K562 treated with DMSO at 1 percent for 4 hours (cell line): ENCODE data around the gene CCDC124. TPM values are rescaled to one million over a fixed set of nuclear protein-coding genes. Genes with fewer than 3 reads are reported as not detected.

ENCODE experiments used
- total RNA-seq: library from RNA; unstranded; fragments of 300-600 nt; gene quantifications from 2 replicates; pipeline ENCODE4 v1.2.3, GENCODE V29; 2022; ENCODE audit not compliant: insufficient read depth

The CCDC124 gene, protein sequence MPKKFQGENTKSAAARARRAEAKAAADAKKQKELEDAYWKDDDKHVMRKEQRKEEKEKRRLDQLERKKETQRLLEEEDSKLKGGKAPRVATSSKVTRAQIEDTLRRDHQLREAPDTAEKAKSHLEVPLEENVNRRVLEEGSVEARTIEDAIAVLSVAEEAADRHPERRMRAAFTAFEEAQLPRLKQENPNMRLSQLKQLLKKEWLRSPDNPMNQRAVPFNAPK
- 116 TPM in 2 replicates for total RNA-seq

GRCh38 chr19:17932485-17933338, at the start of gene CCDC124:
Gene CCDC124, plus strand, starts transcription at chr19:17933015. Its CDS starts 3,406 bp downstream, at chr19:17936421.

DNA sequence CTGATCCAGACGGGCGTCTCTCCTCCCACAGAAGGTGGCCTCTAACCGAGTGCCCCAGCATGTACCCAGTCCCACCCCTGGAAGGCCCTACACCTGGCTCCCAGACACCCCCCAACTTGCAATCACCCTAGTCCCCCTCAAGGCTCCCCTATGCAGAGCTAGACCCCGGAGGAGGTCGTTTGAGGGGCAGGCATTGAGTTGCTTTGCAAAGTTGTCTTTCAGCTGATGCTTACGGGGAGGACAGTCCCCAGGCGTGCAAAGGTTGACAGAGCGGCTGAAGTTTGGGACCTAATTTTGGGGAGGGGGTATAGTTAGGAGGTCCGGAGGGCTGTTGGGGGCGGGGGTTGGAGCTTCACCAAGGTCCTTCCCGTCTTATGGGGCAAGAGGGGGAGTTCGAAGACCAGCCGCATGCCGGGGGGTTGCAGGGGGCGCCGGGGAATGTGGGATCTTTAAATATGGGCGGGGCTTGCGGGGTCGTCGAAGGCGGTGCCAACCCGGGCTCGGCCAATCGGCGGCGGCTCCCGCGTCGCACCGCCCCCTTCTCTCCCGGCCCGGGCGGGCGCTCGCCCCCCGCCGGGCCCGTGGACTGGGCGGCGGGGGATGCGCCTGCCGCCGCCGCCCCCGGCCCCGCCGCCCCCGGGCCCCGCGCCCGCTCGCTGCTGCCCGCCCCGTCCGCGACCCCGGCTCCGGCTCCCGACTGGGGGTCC, 33.9 kb downstream of the CCDC124 start, which contains the start of gene KCNN1:
Gene KCNN1, plus strand, starts transcription at position 558 of the 707 bp plus-strand sequence. CDS start 6,782 bp downstream, outside the sequence.

Other genes with a start within 250 kb of the CCDC124 start
- gene UNC13A, start 244.7 kb upstream of the CCDC124 start, total RNA-seq = 0.15 and 0.85 TPM in 2 replicates
- gene MAP1S, start 213.5 kb upstream of the CCDC124 start, total RNA-seq = 57.8 and 66.7 TPM in 2 replicates
- gene FCHO1, start 181.5 kb upstream of the CCDC124 start, total RNA-seq = 38.8 TPM in 2 replicates
- not detected in 2 replicates for gene B3GNT3, start 137.9 kb upstream of the CCDC124 start, total RNA-seq
- not detected in 2 replicates for gene INSL3, start 111.5 kb upstream of the CCDC124 start, total RNA-seq
- not detected in 2 replicates for gene JAK3, start 85.0 kb upstream of the CCDC124 start, total RNA-seq
- 7,984 and 8,621 TPM in 2 replicates for gene RPL18A, start 73.1 kb upstream of the CCDC124 start, total RNA-seq
- 0.16 TPM in 1 of 2 replicates, not detected in the other for gene SLC5A5, start 61.1 kb upstream of the CCDC124 start, total RNA-seq
- 10.3 and 19.9 TPM in 2 replicates for gene KCNN1, start 34.1 kb downstream of the CCDC124 start, total RNA-seq
- 27.4 and 31.6 TPM in 2 replicates for gene ARRDC2, start 75.2 kb downstream of the CCDC124 start, total RNA-seq
- not detected in 2 replicates for gene IL12RB1, start 153.9 kb downstream of the CCDC124 start, total RNA-seq
- 10.6 and 11.1 TPM in 2 replicates for gene MAST3, start 164.8 kb downstream of the CCDC124 start, total RNA-seq
- 10.9 and 18.2 TPM in 2 replicates for gene PIK3R2, start 220.1 kb downstream of the CCDC124 start, total RNA-seq
- gene IFI30, start 240.8 kb downstream of the CCDC124 start, total RNA-seq = 69.5 and 75.7 TPM in 2 replicates